Measurements from ENCODE around the gene AFAP1L2.

DNA sequence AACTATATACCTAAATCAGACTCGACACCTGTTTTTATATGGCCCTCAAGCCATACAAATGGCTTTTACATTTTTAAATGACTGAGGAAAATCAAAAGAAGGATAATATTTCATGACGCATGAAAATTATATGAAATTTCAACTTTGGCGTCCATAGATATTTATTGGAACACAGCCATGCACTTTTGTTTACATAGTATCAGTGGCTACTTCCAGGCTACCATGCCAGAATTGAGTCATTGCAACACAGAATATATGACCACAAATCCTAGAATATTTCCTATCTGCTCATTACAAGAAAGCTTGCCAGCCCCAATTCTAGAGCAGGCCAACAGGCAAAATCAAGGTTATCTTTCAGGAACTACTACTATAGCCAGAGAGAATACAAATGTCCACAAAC is 29.3 kb downstream of the AFAP1L2 start:
- no peak for TF ChIP-seq POLR2AphosphoS5 (IDR thresholded peaks at IDR 0.05)
- TF ChIP-seq, protein P1, sequence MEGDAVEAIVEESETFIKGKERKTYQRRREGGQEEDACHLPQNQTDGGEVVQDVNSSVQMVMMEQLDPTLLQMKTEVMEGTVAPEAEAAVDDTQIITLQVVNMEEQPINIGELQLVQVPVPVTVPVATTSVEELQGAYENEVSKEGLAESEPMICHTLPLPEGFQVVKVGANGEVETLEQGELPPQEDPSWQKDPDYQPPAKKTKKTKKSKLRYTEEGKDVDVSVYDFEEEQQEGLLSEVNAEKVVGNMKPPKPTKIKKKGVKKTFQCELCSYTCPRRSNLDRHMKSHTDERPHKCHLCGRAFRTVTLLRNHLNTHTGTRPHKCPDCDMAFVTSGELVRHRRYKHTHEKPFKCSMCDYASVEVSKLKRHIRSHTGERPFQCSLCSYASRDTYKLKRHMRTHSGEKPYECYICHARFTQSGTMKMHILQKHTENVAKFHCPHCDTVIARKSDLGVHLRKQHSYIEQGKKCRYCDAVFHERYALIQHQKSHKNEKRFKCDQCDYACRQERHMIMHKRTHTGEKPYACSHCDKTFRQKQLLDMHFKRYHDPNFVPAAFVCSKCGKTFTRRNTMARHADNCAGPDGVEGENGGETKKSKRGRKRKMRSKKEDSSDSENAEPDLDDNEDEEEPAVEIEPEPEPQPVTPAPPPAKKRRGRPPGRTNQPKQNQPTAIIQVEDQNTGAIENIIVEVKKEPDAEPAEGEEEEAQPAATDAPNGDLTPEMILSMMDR (IDR thresholded peaks at IDR 0.05): no peak

Data from stomach (tissue), 4 donors.